GM19452 (cell line): Measurements from ENCODE around the gene PCBP3.

Experiments
- ATAC-seq: cut with Tn5 transposase; IDR thresholded peaks from one replicate; pipeline ENCODE4 v1.9.1; 2021; ENCODE audit not compliant: unreplicated experiment

PCBP3 gene

GRCh38 chr21:45723049-45723958 lies 79.8 kb downstream of the PCBP3 start:
- ATAC-seq: no peak

GRCh38 chr21:45724345-45724961 lies 80.9 kb downstream of the PCBP3 start:
- ATAC-seq: no peak

- ATAC-seq: no peak
These were observed 81.7 kb downstream of the PCBP3 start for GRCh38 chr21:45724994-45725843.

GRCh38 chr21:45725844-45726200 lies 82.3 kb downstream of the PCBP3 start:
- ATAC-seq: no peak

GRCh38 chr21:45726438-45726837 lies 82.9 kb downstream of the PCBP3 start:
- no peak for ATAC-seq

GRCh38 chr21:45727390-45727789 lies 83.9 kb downstream of the PCBP3 start:
- ATAC-seq: no peak

- ATAC-seq: no peak
These were observed 91.9 kb downstream of the PCBP3 start for GRCh38 chr21:45735259-45736000.

GRCh38 chr21:45736042-45736689 lies 92.6 kb downstream of the PCBP3 start:
- ATAC-seq: no peak

GRCh38 chr21:45736690-45737484 lies 93.4 kb downstream of the PCBP3 start:
- no peak for ATAC-seq

- no peak for ATAC-seq
These were observed 94.1 kb downstream of the PCBP3 start for GRCh38 chr21:45737485-45738166.

- ATAC-seq: no peak
These were observed 95.9 kb downstream of the PCBP3 start for GRCh38 chr21:45739218-45740087.

- no peak for ATAC-seq
These were observed 96.5 kb downstream of the PCBP3 start for GRCh38 chr21:45740088-45740440.

- ATAC-seq: no peak
These were observed 97.2 kb downstream of the PCBP3 start for GRCh38 chr21:45740491-45741357.

GRCh38 chr21:45741691-45742090 lies 98.2 kb downstream of the PCBP3 start:
- ATAC-seq: no peak

GRCh38 chr21:45742247-45742646 lies 98.7 kb downstream of the PCBP3 start:
- ATAC-seq: no peak

GRCh38 chr21:45745256-45745655 lies 101.7 kb downstream of the PCBP3 start:
- no peak for ATAC-seq

GRCh38 chr21:45747233-45747766 lies 103.8 kb downstream of the PCBP3 start:
- ATAC-seq: no peak
